ENCODE results near the gene STRN3.

Gene STRN3

GRCh38 chr14:31038521-31039166 lies 12.5 kb upstream of the STRN3 start:
- no peak for DNase-seq (ENCODE audit: low read depth in 4 of 4, low spot score in 1 of 4)

- DNase-seq (ENCODE audit: low read depth in 4 of 4, low spot score in 1 of 4), result no peak
Observed at GRCh38 chr14:31037709-31038221, 11.6 kb upstream of the STRN3 start.

- no peak for DNase-seq (ENCODE audit: low read depth in 4 of 4, low spot score in 1 of 4)
Observed at GRCh38 chr14:31036552-31036951, 10.4 kb upstream of the STRN3 start.

- no peak for DNase-seq (ENCODE audit: low read depth in 4 of 4, low spot score in 1 of 4)
Observed at GRCh38 chr14:31030469-31030868, 4.3 kb upstream of the STRN3 start.

- DNase-seq (ENCODE audit: low read depth in 4 of 4, low spot score in 1 of 4), result no peak
Observed at GRCh38 chr14:31029016-31029970, 3.1 kb upstream of the STRN3 start.

GRCh38 chr14:31027847-31028246 lies 1.7 kb upstream of the STRN3 start:
- DNase-seq (ENCODE audit: low read depth in 4 of 4, low spot score in 1 of 4), result no peak

GRCh38 chr14:31026450-31027235 lies 464 bp upstream of the STRN3 start:
- DNase-seq (ENCODE audit: low read depth in 4 of 4, low spot score in 1 of 4), result peak; percentile 72 to 86 (median 82)

- DNase-seq (ENCODE audit: low read depth in 4 of 4, low spot score in 1 of 4), result peak; percentile 11 to 28 (median 20)
Observed at GRCh38 chr14:31025367-31026076, 657 bp downstream of the STRN3 start, which contains the start of gene AP4S1. AP4S1 (plus strand) TSS chr14:31025649; CDS start chr14:31066197, 40,548 bp downstream.

- no peak for DNase-seq (ENCODE audit: low read depth in 4 of 4, low spot score in 1 of 4)
Observed at GRCh38 chr14:31024577-31025366, 1.4 kb downstream of the STRN3 start.

GRCh38 chr14:31024010-31024480 lies 2.1 kb downstream of the STRN3 start:
- DNase-seq (ENCODE audit: low read depth in 4 of 4, low spot score in 1 of 4), result no peak

GRCh38 chr14:31022386-31022785 lies 3.8 kb downstream of the STRN3 start:
- DNase-seq (ENCODE audit: low read depth in 4 of 4, low spot score in 1 of 4), result no peak

- DNase-seq (ENCODE audit: low read depth in 4 of 4, low spot score in 1 of 4), result no peak
Observed at GRCh38 chr14:31021576-31021949, 4.6 kb downstream of the STRN3 start.

- no peak for DNase-seq (ENCODE audit: low read depth in 4 of 4, low spot score in 1 of 4)
Observed at GRCh38 chr14:31020834-31021575, 5.2 kb downstream of the STRN3 start.

- no peak for DNase-seq (ENCODE audit: low read depth in 4 of 4, low spot score in 1 of 4)
Observed at GRCh38 chr14:31018057-31018645, 8.0 kb downstream of the STRN3 start.

- no peak for DNase-seq (ENCODE audit: low read depth in 4 of 4, low spot score in 1 of 4)
Observed at GRCh38 chr14:31013841-31014240, 12.3 kb downstream of the STRN3 start.

GRCh38 chr14:31010935-31011334 lies 15.2 kb downstream of the STRN3 start:
- no peak for DNase-seq (ENCODE audit: low read depth in 4 of 4, low spot score in 1 of 4)

GRCh38 chr14:31009836-31010574 lies 16.2 kb downstream of the STRN3 start:
- DNase-seq (ENCODE audit: low read depth in 4 of 4, low spot score in 1 of 4), result no peak

GRCh38 chr14:31006703-31007102 lies 19.5 kb downstream of the STRN3 start:
- no peak for DNase-seq (ENCODE audit: low read depth in 4 of 4, low spot score in 1 of 4)
